SK-N-SH treated with all-trans-retinoic acid at 6 μM for 48 hours (cell line): ENCODE data around the gene CISTR.

Source experiments
- ATAC-seq: fragments of 200-7000 bp; cut with Tn5 transposase; 3 replicates; pipeline ENCODE4 v1.9.1; 2020; ENCODE audit warnings: mild to moderate bottlenecking, moderate library complexity
- BACH2 ChIP-seq: fragments of 250-450 bp; sonication (Bioruptor Pico); IDR thresholded peaks from 2 replicates; pipeline ENCODE4 v1.9.0; 2021; ENCODE audit warnings: mild to moderate bottlenecking, borderline replicate concordance
- CREB5 ChIP-seq: fragments of 250-450 bp; sonication (Bioruptor Pico); IDR thresholded peaks from 2 replicates; pipeline ENCODE4 v1.5.1; 2020; ENCODE audit warnings: low read depth, mild to moderate bottlenecking, moderate library complexity
- CSRNP3 ChIP-seq: fragments of 250-450 bp; sonication (Bioruptor Pico); IDR thresholded peaks from 2 replicates; pipeline ENCODE4 v1.5.1; 2021; ENCODE audit warnings: mild to moderate bottlenecking, moderate library complexity
- ESRRG ChIP-seq: fragments of 250-450 bp; sonication (Bioruptor Pico); IDR thresholded peaks from 2 replicates; pipeline ENCODE4 v1.6.1; 2021; ENCODE audit warnings: mild to moderate bottlenecking
- GLIS3 ChIP-seq: fragments of 250-450 bp; sonication (Bioruptor Pico); IDR thresholded peaks from 2 replicates; pipeline ENCODE4 v1.5.0; 2020; ENCODE audit warnings: mild to moderate bottlenecking, moderate library complexity
- ISL1 ChIP-seq: fragments of 250-450 bp; sonication (Bioruptor Pico); IDR thresholded peaks from 2 replicates; pipeline ENCODE4 v2.1.2; 2022; ENCODE audit warnings: mild to moderate bottlenecking, moderate library complexity
- OSR1 ChIP-seq: fragments of 250-450 bp; sonication (Bioruptor Pico); IDR thresholded peaks from 2 replicates; pipeline ENCODE4 v1.8.0; 2022; ENCODE audit warnings: moderate library complexity, mild to moderate bottlenecking, inconsistent platforms
- PATZ1 ChIP-seq: fragments of 250-450 bp; sonication (Bioruptor Pico); IDR thresholded peaks from 2 replicates; pipeline ENCODE4 v1.8.0; 2020; ENCODE audit warnings: mild to moderate bottlenecking, moderate library complexity, borderline replicate concordance
- POU6F1 ChIP-seq: fragments of 250-450 bp; sonication (Bioruptor Pico); IDR thresholded peaks from 2 replicates; pipeline ENCODE4 v1.8.0; 2021; ENCODE audit warnings: low read depth, mild to moderate bottlenecking, moderate library complexity, borderline replicate concordance
- PPARA ChIP-seq: fragments of 250-450 bp; sonication (Bioruptor Pico); IDR thresholded peaks from 2 replicates; pipeline ENCODE4 v1.5.0; 2020; ENCODE audit warnings: mild to moderate bottlenecking, borderline replicate concordance
- RARB ChIP-seq: fragments of 250-450 bp; sonication (Bioruptor Pico); IDR thresholded peaks from 2 replicates; pipeline ENCODE4 v1.8.0; 2021; ENCODE audit warnings: mild to moderate bottlenecking, moderate library complexity
- SNAI2 ChIP-seq: fragments of 250-450 bp; sonication (Bioruptor Pico); IDR thresholded peaks from 2 replicates; pipeline ENCODE4 v1.5.0; 2020; ENCODE audit warnings: mild to moderate bottlenecking, moderate library complexity
- TCF4 ChIP-seq: fragments of 250-450 bp; sonication (Bioruptor Pico); IDR thresholded peaks from 2 replicates; pipeline ENCODE4 v1.8.0; 2021; ENCODE audit warnings: mild to moderate bottlenecking, moderate library complexity, borderline replicate concordance
- TOX ChIP-seq: fragments of 250-450 bp; sonication (Bioruptor Pico); IDR thresholded peaks from 2 replicates; pipeline ENCODE4 v1.8.0; 2021; ENCODE audit warnings: mild to moderate bottlenecking, moderate library complexity, borderline replicate concordance
- TSHZ2 ChIP-seq: fragments of 250-450 bp; sonication (Bioruptor Pico); IDR thresholded peaks from 2 replicates; pipeline ENCODE4 v1.5.0; 2020; ENCODE audit warnings: mild to moderate bottlenecking, moderate library complexity
- ZFP3 ChIP-seq: fragments of 250-450 bp; sonication (Bioruptor Pico); IDR thresholded peaks from 2 replicates; pipeline ENCODE4 v1.5.0; 2020; ENCODE audit warnings: mild to moderate bottlenecking, moderate library complexity
- ZNF70 ChIP-seq: fragments of 450-650 bp; formaldehyde crosslinking; IDR thresholded peaks from 2 replicates; pipeline ENCODE4 v1.5.0; 2020; ENCODE audit warnings: mild to moderate bottlenecking, moderate library complexity
- ZNF8 ChIP-seq: fragments of 450-650 bp; formaldehyde crosslinking; IDR thresholded peaks from 2 replicates; pipeline ENCODE4 v1.5.0; 2020; ENCODE audit warnings: mild to moderate bottlenecking, moderate library complexity

The CISTR gene

GRCh38 chr12:53750812-53751335 lies 905 bp downstream of the CISTR start:
- no peak for TF ChIP-seq ZFP3 (CRISPR knock-in tag)
- no peak for TF ChIP-seq GLIS3 (CRISPR knock-in tag)
- TF ChIP-seq CREB5 (CRISPR knock-in tag) = no peak
- no peak for TF ChIP-seq RARB (CRISPR knock-in tag)
- no peak for TF ChIP-seq TCF4 (CRISPR knock-in tag)
- no peak for TF ChIP-seq SNAI2 (CRISPR knock-in tag)
- no peak for ATAC-seq

- TF ChIP-seq ZNF8 (no peak), POU6F1 (CRISPR knock-in tag) (no peak), CREB5 (CRISPR knock-in tag) (no peak), ISL1 (no peak), PPARA (CRISPR knock-in tag) (no peak), TCF4 (CRISPR knock-in tag) (no peak), CSRNP3 (CRISPR knock-in tag) (no peak), OSR1 (no peak), TOX (CRISPR knock-in tag) (no peak), BACH2 (no peak), GLIS3 (CRISPR knock-in tag) (no peak), PATZ1 (CRISPR knock-in tag) (no peak), TSHZ2 (CRISPR knock-in tag) (no peak), ZNF70 (no peak), ESRRG (CRISPR knock-in tag) (no peak)
- TF ChIP-seq, all 23 proteins: peak for 0
- ATAC-seq = no peak
These were observed 1.6 kb downstream of the CISTR start for GRCh38 chr12:53749986-53750811.
